Smooth muscle cell (in vitro differentiated cells): ENCODE measurements around the gene TEKT5. TPM values are rescaled to one million over a fixed set of nuclear protein-coding genes. Genes with fewer than 3 reads are reported as not detected.

Source experiments
- DNase-seq: peaks from one replicate; lab custom pipeline; 2025; ENCODE audit not compliant: unreplicated experiment; lab: John Stamatoyannopoulos, UW
- H2AFZ ChIP-seq: fragments of 200-600 bp; sonication (generic); 2 replicates; pipeline ENCODE4 v1.6.0; 2016; ENCODE audit warnings: antibody characterized with exemption, low read depth, mild to moderate bottlenecking
- H3F3A ChIP-seq: fragments of 200-600 bp; sonication (generic); 2 replicates; pipeline ENCODE4 v1.6.0; 2017; ENCODE audit warnings: antibody characterized with exemption, low read depth
- H3K27ac ChIP-seq: fragments of 200-600 bp; sonication (generic); 2 replicates; pipeline ENCODE4 v1.5.1; 2016; ENCODE audit warnings: low read depth, mild to moderate bottlenecking
- H3K27me3 ChIP-seq: fragments of 200-600 bp; sonication (generic); 2 replicates; pipeline ENCODE4 v1.6.1; 2016; ENCODE audit warnings: low read depth, mild to moderate bottlenecking
- H3K36me3 ChIP-seq: fragments of 200-600 bp; sonication (generic); 2 replicates; pipeline ENCODE4 v1.5.1; 2016; ENCODE audit warnings: low read depth
- H3K4me1 ChIP-seq: fragments of 200-600 bp; sonication (generic); 2 replicates; pipeline ENCODE4 v1.5.1; 2016; ENCODE audit warnings: low read depth
- H3K4me2 ChIP-seq: fragments of 200-600 bp; sonication (generic); 2 replicates; pipeline ENCODE4 v1.6.0; 2016; ENCODE audit warnings: mild to moderate bottlenecking
- H3K4me3 ChIP-seq: fragments of 200-600 bp; sonication (generic); 2 replicates; pipeline ENCODE4 v1.5.1; 2016; ENCODE audit warnings: mild to moderate bottlenecking
- H3K79me2 ChIP-seq: fragments of 200-600 bp; sonication (generic); 2 replicates; pipeline ENCODE4 v1.6.0; 2016; ENCODE audit warnings: low read depth, mild to moderate bottlenecking
- H3K9ac ChIP-seq: fragments of 200-600 bp; sonication (generic); 2 replicates; pipeline ENCODE4 v1.6.0; 2016; ENCODE audit warnings: low read depth
- H3K9me3 ChIP-seq: fragments of 200-600 bp; sonication (generic); replicated peaks from 2 replicates; pipeline ENCODE4 v1.5.1; 2016; ENCODE audit warnings: low read depth
- H4K20me1 ChIP-seq: fragments of 200-600 bp; sonication (generic); 2 replicates; pipeline ENCODE4 v1.6.0; 2016; ENCODE audit warnings: low read depth
- CTCF ChIP-seq: fragments of 200-600 bp; sonication (generic); IDR thresholded peaks from 2 replicates; pipeline ENCODE4 v1.5.1; 2017; ENCODE audit warnings: borderline replicate concordance, mild to moderate bottlenecking, antibody characterized with exemption; ENCODE audit not compliant: insufficient read depth, poor library complexity, severe bottlenecking
- WGBS: methylation state at CpG from one replicate; pipeline ENCODE4 v1.1.7; 2016; ENCODE audit warnings: low lambda C conversion rate; 5-methylcytosine and 5-hydroxymethylcytosine counted together
- polyA plus RNA-seq: library from polyadenylated mRNA; unstranded; fragments of >200 nt; fragmentation: Nextera tagmentation; extraction: Ambion mirVana; gene quantifications from 2 replicates; pipeline ENCODE4 v1.2.1, GENCODE V29; 2016
- total RNA-seq: library from RNA; depleted of rRNA; stranded (reverse); fragments of >200 nt; gene quantifications from 2 replicates; pipeline ENCODE4 v1.2.3, GENCODE V29; 2014

TEKT5 gene
- total and polyA plus RNA-seq, 2 experiments from 2014 or later, result not detected

DNA sequence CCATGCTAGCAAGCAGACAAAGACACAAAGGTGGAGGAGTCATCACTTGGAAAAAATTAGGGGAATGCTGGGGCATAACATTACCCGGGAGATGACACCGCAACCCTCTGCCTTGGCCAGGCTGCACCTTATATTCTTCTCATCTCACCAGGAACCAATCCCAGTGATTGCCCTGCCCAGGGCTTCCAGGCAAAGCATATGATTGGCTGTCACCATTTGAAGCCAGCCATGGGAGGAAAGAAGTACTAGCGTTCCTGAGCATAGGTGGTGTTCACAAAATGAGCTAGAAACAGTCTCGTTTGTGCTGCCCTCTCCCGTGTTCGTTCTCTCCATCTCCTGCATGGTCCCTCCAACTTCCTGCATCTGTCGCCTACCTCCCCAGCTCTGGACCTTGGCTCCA, 29.6 kb downstream of the TEKT5 start:
- Histone ChIP-seq H3K4me3 (no peak overlapping the region), H3F3A (no peaks in the 10 kb centered on the region), H3K27ac (no peak overlapping the region), H3K36me3 (no peaks in the 10 kb centered on the region), H3K4me2 (no peak overlapping the region), H3K9me3 (no peaks in the 10 kb centered on the region), H3K4me1 (no peaks in the 10 kb centered on the region), H2AFZ (no peak overlapping the region), H4K20me1 (no peaks in the 10 kb centered on the region), H3K27me3 (peaks cover 8% of the 10 kb centered on the region), H3K79me2 (no peaks in the 10 kb centered on the region), H3K9ac (no peak overlapping the region)
- TF ChIP-seq CTCF, result no peak
- no peak for DNase-seq
- 75% methylated on average over 7 of the region's 7 CpGs for WGBS

DNA sequence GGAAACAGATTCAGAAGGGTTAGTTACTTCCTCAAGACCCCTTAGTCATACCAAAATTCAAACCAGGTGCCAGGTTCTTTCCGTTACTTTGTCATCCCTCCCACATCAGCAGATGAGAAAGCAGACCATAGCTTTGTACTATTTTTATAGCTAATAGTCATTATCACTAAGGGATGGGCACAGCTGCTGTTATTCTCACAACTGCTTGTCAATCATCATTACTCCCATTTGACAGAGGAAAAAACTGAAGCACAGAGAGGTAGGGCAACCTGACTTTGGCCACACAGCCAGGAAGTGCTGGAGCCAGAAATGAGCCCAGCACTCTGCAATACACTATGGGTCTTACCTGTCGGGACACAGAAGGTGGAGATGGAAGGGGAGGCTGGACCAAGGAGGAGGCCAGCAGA, 30.0 kb downstream of the TEKT5 start:
- H3K4me2 ChIP-seq, result no peak overlapping the region
- TF ChIP-seq CTCF, result no peak
- no peaks in the 10 kb centered on the region for H4K20me1 ChIP-seq
- H3K36me3 ChIP-seq, result no peaks in the 10 kb centered on the region
- DNase-seq, result no peak
- peaks cover 8% of the 10 kb centered on the region for H3K27me3 ChIP-seq
- H3K9ac ChIP-seq, result no peak overlapping the region
- no peak overlapping the region for H2AFZ ChIP-seq
- H3K4me3 ChIP-seq, result no peak overlapping the region
- no peak overlapping the region for H3K27ac ChIP-seq
- no peaks in the 10 kb centered on the region for H3F3A ChIP-seq
- WGBS, result 93% methylated on average over 2 of the region's 2 CpGs
- H3K9me3 ChIP-seq, result no peaks in the 10 kb centered on the region
- H3K79me2 ChIP-seq, result no peaks in the 10 kb centered on the region
- H3K4me1 ChIP-seq, result no peaks in the 10 kb centered on the region

- no peaks in the 10 kb centered on the region for H3K79me2 ChIP-seq
- H4K20me1 ChIP-seq, result no peaks in the 10 kb centered on the region
- 94% methylated on average over 4 of the region's 4 CpGs for WGBS
- H3K4me2 ChIP-seq, result no peak overlapping the region
- no peaks in the 10 kb centered on the region for H3F3A ChIP-seq
- no peak overlapping the region for H2AFZ ChIP-seq
- no peaks in the 10 kb centered on the region for H3K4me1 ChIP-seq
- no peaks in the 10 kb centered on the region for H3K9me3 ChIP-seq
- H3K36me3 ChIP-seq, result no peaks in the 10 kb centered on the region
- no peak for TF ChIP-seq CTCF
- H3K4me3 ChIP-seq, result no peak overlapping the region
- H3K27ac ChIP-seq, result no peak overlapping the region
- DNase-seq, result no peak
- no peak overlapping the region for H3K9ac ChIP-seq
- peaks cover 8% of the 10 kb centered on the region for H3K27me3 ChIP-seq
Measured at GRCh38 chr16:10663744-10664143, 31.0 kb downstream of the TEKT5 start.

DNA sequence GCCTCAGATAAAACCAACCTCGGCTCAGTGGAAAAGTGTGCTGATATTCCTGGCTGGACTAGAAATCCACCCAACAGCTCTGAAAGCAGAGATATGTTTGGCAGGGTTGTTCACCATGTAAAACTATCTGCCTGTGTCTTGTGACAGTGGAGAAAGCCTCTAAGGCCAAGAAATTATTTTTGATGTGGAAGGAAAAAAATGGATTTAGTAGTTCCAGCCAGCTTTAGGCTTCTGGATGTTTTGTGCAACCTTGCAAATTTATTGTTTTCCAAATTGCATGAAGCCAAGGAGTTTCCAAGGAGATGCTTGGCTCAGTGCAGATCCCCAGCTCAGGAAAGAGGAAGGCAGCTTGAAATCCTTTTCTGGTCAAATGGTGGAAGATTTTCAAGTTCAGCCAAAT, 31.6 kb downstream of the TEKT5 start:
- H4K20me1 ChIP-seq, result no peaks in the 10 kb centered on the region
- H3K79me2 ChIP-seq, result no peaks in the 10 kb centered on the region
- H3K9ac ChIP-seq, result no peak overlapping the region
- H3F3A ChIP-seq, result no peaks in the 10 kb centered on the region
- WGBS, result 65% methylated on average over 1 of the region's 1 CpG
- no peaks in the 10 kb centered on the region for H3K4me1 ChIP-seq
- no peaks in the 10 kb centered on the region for H3K36me3 ChIP-seq
- TF ChIP-seq CTCF, result no peak
- H3K9me3 ChIP-seq, result no peaks in the 10 kb centered on the region
- no peak overlapping the region for H3K4me3 ChIP-seq
- H3K27me3 ChIP-seq, result peaks cover 8% of the 10 kb centered on the region
- no peak overlapping the region for H2AFZ ChIP-seq
- DNase-seq, result no peak
- no peak overlapping the region for H3K4me2 ChIP-seq
- no peak overlapping the region for H3K27ac ChIP-seq
